MV-4-11 (cell line): ENCODE results near the gene AMACR.

Source experiments
- DNase-seq: peaks from one replicate; lab custom pipeline; 2025; lab: John Stamatoyannopoulos, UW

The AMACR gene

GRCh38 chr5:34007621-34008600 lies at the start of gene AMACR:
Gene AMACR, minus strand, starts transcription at chr5:34008050. Its CDS starts 31 bp downstream, at chr5:34008019.
- DNase-seq, result peak; percentile 78

- DNase-seq, result no peak
These were observed 49.7 kb upstream of the AMACR start for GRCh38 chr5:34057569-34057968.

DNA sequence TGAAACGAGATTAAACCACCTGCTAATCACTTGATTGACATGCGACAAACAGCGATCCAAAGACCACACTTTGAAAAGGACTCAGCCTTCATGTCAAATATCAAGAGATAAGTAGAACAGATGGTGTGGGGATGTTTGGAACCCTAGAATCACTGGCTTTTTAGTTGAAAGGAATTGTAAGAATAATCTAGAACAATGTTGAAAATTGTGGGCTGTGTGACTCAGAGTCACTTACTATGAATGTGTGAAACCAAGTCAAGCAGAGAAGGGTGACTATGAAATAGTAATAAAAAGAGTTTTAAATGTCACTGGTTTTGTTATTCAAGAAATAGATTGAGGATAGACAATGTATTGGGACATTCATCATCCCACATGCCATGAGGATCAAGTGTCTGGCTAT lies 49.3 kb upstream of the AMACR start:
- no peak for DNase-seq

- no peak for DNase-seq
These were observed 47.8 kb upstream of the AMACR start for GRCh38 chr5:34055667-34056066.

DNA sequence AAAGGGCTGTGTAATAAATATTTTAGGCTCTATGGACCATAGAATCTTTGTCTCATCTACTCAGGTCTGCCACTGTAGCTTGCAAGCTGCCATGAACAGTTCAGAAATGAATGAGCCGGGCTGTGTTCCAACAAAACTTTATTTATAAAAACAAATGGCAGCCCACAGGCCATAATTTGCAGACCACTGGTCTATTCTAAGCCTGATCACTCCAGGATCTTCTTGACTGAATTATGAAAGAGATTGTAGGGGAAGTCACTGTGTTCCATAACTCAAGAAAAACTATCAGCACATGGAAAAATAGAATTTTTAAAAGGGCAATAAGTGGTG lies 46.5 kb upstream of the AMACR start:
- no peak for DNase-seq

DNA sequence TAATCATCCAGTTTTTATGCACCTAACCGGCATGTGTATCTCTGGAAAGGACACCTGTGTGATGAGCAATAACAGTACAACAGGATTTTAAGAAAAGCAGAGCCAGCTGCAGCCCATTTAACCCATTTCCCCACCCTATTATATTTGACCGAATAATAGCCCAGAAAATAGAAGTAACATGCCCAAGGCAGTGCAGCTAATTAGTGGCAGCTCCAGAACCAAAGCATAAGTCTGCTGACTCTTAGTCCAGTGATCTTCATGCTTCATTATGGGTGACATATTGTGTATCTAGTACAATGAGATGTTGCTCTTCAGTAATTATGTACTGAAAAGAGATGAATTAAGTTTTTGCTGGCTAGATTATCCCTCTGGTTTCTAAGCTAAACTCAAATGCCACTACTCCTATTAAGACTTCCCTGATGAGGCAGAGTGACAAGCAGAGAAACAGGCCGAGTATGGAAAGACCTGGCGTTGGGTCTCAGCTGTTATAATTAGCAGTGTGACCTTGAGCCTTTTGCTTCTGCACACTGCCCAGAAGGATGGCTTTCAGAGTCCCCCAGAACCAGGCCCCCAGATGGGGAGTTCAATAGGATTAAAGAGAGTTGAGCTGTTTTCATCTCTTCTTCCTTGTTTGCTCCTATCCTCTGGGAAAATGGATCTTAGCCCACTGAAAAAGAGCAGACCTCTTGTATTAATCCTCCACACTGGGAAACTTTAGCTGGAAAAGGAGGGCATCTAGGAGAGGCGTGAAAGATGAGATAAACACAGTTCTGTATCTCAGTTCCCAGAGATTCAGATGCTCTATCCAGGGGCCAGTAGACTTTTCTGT lies 45.9 kb upstream of the AMACR start:
- DNase-seq, result no peak

DNA sequence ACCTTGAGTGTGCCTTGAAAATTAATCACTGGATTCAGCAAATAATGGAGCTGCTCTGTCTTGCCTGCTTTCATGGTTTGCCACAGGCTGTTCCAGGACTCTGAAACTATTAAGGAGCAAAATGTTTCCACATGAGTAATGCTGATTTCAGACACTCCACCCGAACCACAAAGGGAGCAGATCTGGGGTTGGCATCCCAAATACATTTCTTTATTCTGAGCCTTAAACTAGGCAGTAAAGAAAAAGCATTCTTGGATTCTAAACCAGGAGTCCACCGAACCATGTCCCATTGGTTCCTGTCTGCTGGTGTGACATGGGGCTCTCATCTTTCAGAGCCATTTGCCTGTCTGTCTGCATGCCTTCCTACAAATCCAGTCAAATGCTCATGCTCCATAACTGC lies 45.3 kb upstream of the AMACR start:
- no peak for DNase-seq

DNA sequence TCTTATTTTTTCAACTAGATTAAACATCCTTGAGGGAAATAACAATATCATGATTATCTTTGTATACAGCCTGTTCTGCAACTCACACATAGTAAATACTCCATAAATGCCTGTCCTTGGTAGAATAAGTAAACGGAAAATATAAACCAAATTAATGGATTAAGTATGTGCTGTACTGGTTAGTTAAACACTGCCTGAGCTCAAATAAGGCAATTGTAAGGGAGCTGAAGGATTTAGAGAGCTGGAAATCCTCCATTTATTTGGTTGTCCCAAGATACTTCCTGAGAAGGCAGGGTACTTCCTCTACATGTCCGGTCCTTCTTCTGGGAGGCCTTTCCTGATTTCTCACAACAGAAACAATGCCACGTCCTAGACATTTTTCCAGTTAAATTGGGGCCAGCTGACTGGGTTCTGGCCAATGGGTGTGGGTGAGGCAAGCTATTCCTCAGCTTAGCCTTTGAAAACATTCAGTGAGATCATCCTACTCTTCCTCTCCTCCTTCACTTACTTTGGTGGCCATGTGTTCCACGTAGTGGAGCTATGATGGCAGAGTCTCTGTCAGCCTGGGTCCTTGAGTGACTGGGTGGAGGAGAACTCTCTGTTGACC lies 43.6 kb upstream of the AMACR start:
- DNase-seq, result no peak

DNA sequence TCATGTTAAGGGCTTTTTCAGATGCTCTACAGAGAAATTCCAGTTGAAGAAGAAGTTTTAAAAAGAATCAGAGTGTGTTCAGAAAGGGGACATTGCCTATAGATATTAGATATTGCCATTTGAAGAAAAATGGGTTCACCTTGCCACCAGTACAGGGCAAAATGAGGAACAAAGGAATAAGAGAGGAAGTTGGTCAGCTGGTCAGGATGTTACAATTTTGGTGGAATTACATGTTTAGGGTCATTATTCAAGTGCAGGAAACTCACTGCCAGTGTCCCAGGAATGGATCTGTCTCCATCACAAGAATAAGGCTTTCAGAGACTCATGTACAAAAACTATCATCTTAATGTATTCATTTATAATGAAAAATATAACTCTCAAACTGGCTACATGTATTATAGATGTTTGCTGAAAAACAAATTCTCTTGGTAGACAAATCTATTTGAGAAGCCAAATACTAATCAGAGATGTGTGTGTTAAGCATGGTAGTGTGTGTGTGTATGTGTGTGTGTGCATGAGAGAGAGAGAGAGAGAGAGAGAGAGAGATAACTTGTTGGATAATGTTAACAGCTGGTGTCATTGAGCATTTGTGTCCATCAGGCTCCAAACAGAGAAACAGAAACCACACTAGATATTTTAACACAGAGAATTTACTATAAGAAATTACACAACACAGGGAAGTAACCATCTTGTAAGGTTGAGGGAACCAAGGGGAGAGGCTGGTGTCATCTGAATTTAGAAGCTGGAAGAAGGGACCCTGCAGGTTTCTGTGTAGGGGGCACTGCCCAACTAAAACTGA lies 40.1 kb upstream of the AMACR start:
- peak; percentile 43 for DNase-seq

- DNase-seq, result no peak
These were observed 39.3 kb upstream of the AMACR start for GRCh38 chr5:34047143-34047542.

GRCh38 chr5:34045996-34046395 lies 38.1 kb upstream of the AMACR start:
- no peak for DNase-seq

DNA sequence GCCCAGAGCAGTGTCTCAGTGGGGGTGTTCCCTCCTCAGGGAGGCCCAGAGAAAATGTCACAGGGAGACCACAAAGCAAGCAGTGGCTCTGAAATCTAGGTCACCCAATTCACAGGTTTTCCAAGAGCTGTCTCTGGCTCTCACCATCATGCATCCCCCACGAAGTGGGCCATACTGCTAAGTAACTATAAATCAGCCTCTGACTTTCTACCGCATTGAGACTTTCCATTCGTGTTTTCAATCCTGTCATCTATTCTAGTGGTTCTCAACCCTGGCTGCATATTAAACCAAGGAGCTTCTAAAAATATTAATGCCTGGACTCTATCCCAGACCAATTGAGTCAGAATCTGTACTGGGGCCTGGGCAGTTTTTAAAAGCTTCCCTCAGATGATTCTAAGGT lies 37.2 kb upstream of the AMACR start:
- no peak for DNase-seq

- DNase-seq, result no peak
These were observed 35.4 kb upstream of the AMACR start, which contains the start of gene C1QTNF3 for GRCh38 chr5:34043099-34043876. Gene C1QTNF3, minus strand, starts transcription at chr5:34043213. Its CDS starts 88 bp downstream, at chr5:34043125.

- DNase-seq, result no peak
These were observed 34.5 kb upstream of the AMACR start for GRCh38 chr5:34042321-34042720.

- DNase-seq, result no peak
These were observed 33.6 kb upstream of the AMACR start for GRCh38 chr5:34041247-34041972.

DNA sequence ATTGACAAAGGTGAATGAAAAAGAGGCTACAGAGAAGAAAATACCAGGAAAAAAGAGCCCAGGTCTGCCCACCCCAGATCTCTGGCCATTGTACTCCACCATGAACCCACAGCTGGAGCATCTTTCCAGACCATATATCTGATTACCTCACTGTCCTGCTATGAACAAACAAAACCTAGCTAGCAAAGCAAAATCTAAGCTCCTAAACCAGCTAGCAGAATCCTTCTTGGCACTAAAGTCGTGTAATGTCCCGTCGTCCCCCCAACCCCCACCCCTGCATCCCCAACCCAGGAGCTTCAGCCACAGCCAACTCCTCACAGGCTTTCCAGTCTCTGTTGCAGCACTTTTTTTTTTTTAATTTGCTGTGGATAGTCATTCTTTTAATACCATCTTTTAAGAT lies 32.6 kb upstream of the AMACR start:
- no peak for DNase-seq

- DNase-seq, result peak; percentile 2
These were observed 31.7 kb upstream of the AMACR start for GRCh38 chr5:34039398-34040157.

- DNase-seq, result no peak
These were observed 31.0 kb upstream of the AMACR start for GRCh38 chr5:34038838-34039237.

DNA sequence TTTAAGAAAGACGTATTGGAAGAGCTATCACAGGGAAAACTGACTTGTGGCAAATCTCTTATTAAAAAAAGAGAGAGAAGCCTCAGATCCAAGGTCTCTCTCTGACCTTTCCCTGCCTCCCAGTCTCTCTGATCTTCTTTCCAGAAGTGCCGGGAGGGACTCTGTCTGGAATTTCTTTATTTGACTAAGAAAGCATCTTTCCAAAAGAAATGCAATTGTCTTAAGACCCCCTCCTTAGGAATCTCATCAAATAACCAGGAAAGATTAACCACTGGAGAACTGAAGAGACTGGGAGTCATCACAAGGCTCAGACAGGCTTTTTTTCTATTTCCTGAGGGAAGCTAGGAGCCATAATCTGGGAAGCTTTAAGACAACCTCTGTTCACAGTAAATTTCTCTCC lies 30.5 kb upstream of the AMACR start:
- DNase-seq, result no peak
